HEK293 (cell line): ENCODE data around the gene FFAR1.

Source experiments
- EGR2 ChIP-seq: fragments of 450-650 bp; formaldehyde crosslinking; IDR thresholded peaks from 2 replicates; pipeline ENCODE4 v1.5.1; 2016; ENCODE audit warnings: low read depth, missing biosample characterization, missing genetic modification characterization
- SETDB1 ChIP-seq: IDR thresholded peaks from one replicate; pipeline ENCODE4 v1.6.1; 2017; ENCODE audit warnings: mild to moderate bottlenecking, low read length, moderate library complexity, mixed read lengths; ENCODE audit not compliant: insufficient read length
- TF ChIP-seq, protein P1 (sequence below): fragments of 450-650 bp; formaldehyde crosslinking; IDR thresholded peaks from 2 replicates; pipeline ENCODE4 v1.5.1; 2016; ENCODE audit warnings: missing biosample characterization, missing genetic modification characterization

DNA sequence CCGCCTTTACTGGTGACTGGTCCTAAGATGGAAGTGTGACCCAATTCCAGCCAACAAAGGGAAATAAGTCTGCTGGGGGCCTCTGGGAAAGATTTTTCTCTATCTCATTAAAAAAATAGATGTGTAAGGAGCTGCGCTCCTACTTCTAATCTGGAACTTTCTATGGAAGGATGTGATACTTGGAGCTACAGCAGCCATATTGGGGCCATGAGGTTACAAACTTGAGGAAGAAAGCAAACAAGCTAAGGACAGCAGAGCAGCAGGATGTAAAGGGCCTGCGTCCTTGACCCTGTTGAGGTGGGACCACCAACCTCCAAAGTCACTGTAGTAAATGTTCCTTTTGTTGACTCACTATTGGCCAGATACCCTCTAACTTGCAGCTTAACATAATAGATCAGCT is 30.7 kb downstream of the FFAR1 start:
- TF ChIP-seq SETDB1 (peak; percentile 38), EGR2 (tag by site-specific recombination) (no peak)
- TF ChIP-seq, protein P1, sequence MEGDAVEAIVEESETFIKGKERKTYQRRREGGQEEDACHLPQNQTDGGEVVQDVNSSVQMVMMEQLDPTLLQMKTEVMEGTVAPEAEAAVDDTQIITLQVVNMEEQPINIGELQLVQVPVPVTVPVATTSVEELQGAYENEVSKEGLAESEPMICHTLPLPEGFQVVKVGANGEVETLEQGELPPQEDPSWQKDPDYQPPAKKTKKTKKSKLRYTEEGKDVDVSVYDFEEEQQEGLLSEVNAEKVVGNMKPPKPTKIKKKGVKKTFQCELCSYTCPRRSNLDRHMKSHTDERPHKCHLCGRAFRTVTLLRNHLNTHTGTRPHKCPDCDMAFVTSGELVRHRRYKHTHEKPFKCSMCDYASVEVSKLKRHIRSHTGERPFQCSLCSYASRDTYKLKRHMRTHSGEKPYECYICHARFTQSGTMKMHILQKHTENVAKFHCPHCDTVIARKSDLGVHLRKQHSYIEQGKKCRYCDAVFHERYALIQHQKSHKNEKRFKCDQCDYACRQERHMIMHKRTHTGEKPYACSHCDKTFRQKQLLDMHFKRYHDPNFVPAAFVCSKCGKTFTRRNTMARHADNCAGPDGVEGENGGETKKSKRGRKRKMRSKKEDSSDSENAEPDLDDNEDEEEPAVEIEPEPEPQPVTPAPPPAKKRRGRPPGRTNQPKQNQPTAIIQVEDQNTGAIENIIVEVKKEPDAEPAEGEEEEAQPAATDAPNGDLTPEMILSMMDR (tag by site-specific recombination), result no peak
